Lower lobe of right lung (tissue), 2 donors: Measurements from ENCODE around the gene CNN3. TPM values are rescaled to one million over a fixed set of nuclear protein-coding genes. Genes with fewer than 3 reads are reported as not detected.

Source experiments
- ATAC-seq, 2 donors: fragments of 200-7000 bp; cut with Tn5 transposase; one replicate each; pipeline ENCODE4 v1.9.1; 2020 to 2022; ENCODE audit warnings: mild to moderate bottlenecking in 2 of 2, moderate library complexity in 2 of 2
- DNase-seq: peaks from one replicate; pipeline ENCODE4 v3.0.0-alpha.2; 2020
- H3K27ac ChIP-seq: fragments of 200-600 bp; one replicate; pipeline ENCODE4 v1.8.0; 2022
- H3K27me3 ChIP-seq: fragments of 200-600 bp; one replicate; pipeline ENCODE4 v1.8.0; 2022; ENCODE audit warnings: low read depth
- H3K36me3 ChIP-seq: fragments of 200-600 bp; one replicate; pipeline ENCODE4 v1.8.0; 2022; ENCODE audit warnings: mild to moderate bottlenecking
- H3K4me1 ChIP-seq: fragments of 200-600 bp; one replicate; pipeline ENCODE4 v1.8.0; 2022
- H3K4me3 ChIP-seq: fragments of 200-600 bp; one replicate; pipeline ENCODE4 v1.8.0; 2022; ENCODE audit warnings: mild to moderate bottlenecking
- H3K9me3 ChIP-seq: fragments of 200-600 bp; one replicate; pipeline ENCODE4 v1.8.0; 2022
- intact Hi-C: fragments of 100-400 bp; cut with DNase I; formaldehyde crosslinking; loops from one replicate; pipeline ENCODE4 v1.11.0; 2022
- total RNA-seq: library from RNA; stranded (reverse); fragmentation: NEBNext Ultra II Directional; extraction: Animal tissue kit (Norgen Biotek cat#: 25700); gene quantifications from one replicate; pipeline ENCODE4 v1.2.1, GENCODE V29; 2021
- TF ChIP-seq, protein P1 (sequence below): fragments of 200-600 bp; IDR thresholded peaks from one replicate; pipeline ENCODE4 v1.8.0; 2022; ENCODE audit warnings: antibody characterized with exemption, mild to moderate bottlenecking
- donor health status: DM: no; HTN: yes; CAD: no; lungs with severe emphysema.

The CNN3 gene
- total RNA-seq, 1 donor from 2014 or later, result 151 TPM

DNA sequence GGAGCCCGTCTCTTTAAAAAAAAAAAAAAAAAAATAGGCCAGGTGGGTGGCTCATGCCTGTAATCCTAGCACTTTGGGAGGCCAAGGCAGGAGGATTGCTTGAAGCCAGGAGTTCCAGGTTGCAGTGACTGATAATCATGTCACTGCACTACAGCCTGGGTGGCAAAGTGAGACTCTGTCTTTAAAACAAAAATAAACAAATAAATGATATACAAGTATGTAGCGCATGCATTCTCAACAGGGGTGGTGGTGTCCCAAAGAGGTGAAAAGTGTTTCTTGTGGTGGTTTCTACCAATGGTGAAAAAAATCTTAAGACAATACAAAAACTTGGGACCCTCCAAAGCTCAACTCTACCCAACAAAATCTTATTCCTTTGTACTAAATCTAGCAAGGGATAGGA lies 17.9 kb downstream of the CNN3 start:
- TF ChIP-seq, protein P1, sequence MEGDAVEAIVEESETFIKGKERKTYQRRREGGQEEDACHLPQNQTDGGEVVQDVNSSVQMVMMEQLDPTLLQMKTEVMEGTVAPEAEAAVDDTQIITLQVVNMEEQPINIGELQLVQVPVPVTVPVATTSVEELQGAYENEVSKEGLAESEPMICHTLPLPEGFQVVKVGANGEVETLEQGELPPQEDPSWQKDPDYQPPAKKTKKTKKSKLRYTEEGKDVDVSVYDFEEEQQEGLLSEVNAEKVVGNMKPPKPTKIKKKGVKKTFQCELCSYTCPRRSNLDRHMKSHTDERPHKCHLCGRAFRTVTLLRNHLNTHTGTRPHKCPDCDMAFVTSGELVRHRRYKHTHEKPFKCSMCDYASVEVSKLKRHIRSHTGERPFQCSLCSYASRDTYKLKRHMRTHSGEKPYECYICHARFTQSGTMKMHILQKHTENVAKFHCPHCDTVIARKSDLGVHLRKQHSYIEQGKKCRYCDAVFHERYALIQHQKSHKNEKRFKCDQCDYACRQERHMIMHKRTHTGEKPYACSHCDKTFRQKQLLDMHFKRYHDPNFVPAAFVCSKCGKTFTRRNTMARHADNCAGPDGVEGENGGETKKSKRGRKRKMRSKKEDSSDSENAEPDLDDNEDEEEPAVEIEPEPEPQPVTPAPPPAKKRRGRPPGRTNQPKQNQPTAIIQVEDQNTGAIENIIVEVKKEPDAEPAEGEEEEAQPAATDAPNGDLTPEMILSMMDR, result no peak
- no peak for DNase-seq
- no peak for ATAC-seq
- H3K4me3 ChIP-seq, result no peak overlapping the region
- H3K36me3 ChIP-seq, result peaks cover 5% of the 10 kb centered on the region
- intact Hi-C loops, result no loop called here
- no peaks in the 10 kb centered on the region for H3K9me3 ChIP-seq
- H3K4me1 ChIP-seq, result peaks cover 65% of the 10 kb centered on the region
- H3K27ac ChIP-seq, result no peak overlapping the region
- no peaks in the 10 kb centered on the region for H3K27me3 ChIP-seq

DNA sequence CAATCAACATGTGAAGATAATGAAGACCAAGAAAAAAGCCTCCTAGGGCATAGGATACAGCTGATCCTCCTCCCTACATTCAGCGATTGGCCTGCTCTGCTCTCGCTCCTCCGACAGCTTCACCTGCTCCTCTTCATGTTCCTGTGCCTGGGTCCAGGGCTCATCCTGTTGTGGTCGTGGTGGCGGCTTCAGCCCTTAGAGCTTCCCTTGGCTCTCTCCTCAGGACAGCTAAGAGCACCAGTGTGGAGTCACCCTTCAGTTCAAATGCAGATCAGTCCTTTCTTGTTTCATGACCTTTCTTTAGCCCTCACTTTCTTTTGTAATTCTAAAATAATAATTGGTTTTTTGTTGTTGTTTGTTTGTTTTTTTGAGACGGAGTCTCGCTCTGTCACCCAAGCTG lies 18.7 kb downstream of the CNN3 start:
- intact Hi-C loops, result no loop called here
- TF ChIP-seq, protein P1, result no peak
- H3K36me3 ChIP-seq, result peaks cover 6% of the 10 kb centered on the region
- H3K9me3 ChIP-seq, result no peaks in the 10 kb centered on the region
- no peaks in the 10 kb centered on the region for H3K27me3 ChIP-seq
- DNase-seq (no peak), ATAC-seq (no peak)
- no peak overlapping the region for H3K4me3 ChIP-seq
- H3K27ac ChIP-seq, result no peak overlapping the region
- H3K4me1 ChIP-seq, result peaks cover 65% of the 10 kb centered on the region

DNA sequence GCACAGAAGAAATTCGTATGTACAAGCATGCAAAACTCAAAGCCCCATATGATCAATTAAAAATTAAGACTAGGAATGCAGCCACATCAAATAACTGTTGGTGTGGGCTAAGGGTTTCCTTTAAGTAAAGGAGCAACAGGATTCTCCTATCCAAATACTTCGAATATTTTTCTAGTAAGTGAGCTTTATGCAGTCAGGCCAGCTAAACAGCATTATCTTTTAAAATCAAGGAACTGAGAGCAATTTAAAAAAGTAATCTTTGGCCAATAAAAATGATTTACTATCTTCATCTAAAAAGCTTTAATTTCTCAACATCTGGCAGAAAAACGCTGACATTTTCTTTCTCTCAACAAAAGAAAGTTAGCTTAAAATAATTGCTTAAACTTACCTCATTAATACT lies 19.8 kb downstream of the CNN3 start:
- intact Hi-C loops, result no loop called here
- ATAC-seq, result no peak
- Histone ChIP-seq H3K27ac (no peak overlapping the region), H3K27me3 (no peaks in the 10 kb centered on the region), H3K4me1 (peaks cover 57% of the 10 kb centered on the region), H3K4me3 (no peak overlapping the region), H3K9me3 (no peaks in the 10 kb centered on the region), H3K36me3 (peaks cover 17% of the 10 kb centered on the region)
- DNase-seq, result no peak
- TF ChIP-seq, protein P1, result no peak

DNA sequence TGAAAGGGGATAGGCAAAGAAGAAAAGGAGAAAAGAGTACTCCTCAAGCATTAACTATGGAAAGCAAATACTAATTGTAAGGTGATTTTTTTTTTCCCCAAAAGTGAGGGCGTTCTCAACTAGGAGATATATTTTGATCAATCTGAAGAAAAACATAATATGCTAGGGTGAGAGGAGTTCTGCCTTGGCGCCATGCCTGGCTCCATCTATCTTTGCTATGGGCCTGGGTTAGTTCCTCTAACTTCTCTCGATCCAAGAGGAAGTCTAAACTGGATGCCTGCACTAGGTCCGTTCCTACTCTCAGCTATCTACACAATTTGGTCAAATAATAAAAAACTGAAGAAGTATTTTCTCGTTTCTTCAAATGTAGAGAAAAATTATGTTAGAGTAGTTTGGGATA lies 20.5 kb downstream of the CNN3 start:
- Histone ChIP-seq H3K4me3 (no peak overlapping the region), H3K27ac (no peak overlapping the region), H3K9me3 (no peaks in the 10 kb centered on the region), H3K27me3 (no peaks in the 10 kb centered on the region), H3K4me1 (peaks cover 51% of the 10 kb centered on the region), H3K36me3 (peaks cover 24% of the 10 kb centered on the region)
- TF ChIP-seq, protein P1, result no peak
- ATAC-seq, result no peak
- DNase-seq, result no peak
- intact Hi-C loops, result no loop called here

DNA sequence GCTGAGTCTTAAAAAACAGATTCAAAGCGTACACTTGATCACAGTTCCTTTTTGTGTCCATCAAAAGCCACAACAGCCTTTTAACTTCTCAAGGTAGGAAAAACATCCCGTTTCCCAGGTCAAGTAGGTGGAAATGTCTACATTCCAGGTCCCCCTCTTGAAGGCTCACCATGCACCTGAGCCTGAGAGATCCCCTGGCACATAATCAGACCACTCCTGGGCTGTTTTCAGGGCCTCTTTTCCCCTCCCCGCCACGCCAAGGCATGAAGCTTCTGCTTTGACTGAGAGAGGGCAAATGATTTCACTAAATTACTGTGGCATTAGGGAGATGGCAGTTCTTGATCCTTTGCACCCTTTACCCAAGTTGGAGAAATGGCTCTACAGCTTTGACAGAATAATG lies 21.7 kb downstream of the CNN3 start:
- Histone ChIP-seq H3K9me3 (no peaks in the 10 kb centered on the region), H3K27ac (peak overlapping the region; percentile 42), H3K27me3 (no peaks in the 10 kb centered on the region), H3K4me3 (no peak overlapping the region), H3K36me3 (peaks cover 36% of the 10 kb centered on the region), H3K4me1 (peaks cover 51% of the 10 kb centered on the region)
- DNase-seq, result no peak
- TF ChIP-seq, protein P1, result no peak
- intact Hi-C loops, result no loop called here
- ATAC-seq, result peak; percentile 56 to 66
